ENCODE results near the gene NABP1. TPM values are rescaled to one million over a fixed set of nuclear protein-coding genes. Genes with fewer than 3 reads are reported as not detected.

The NABP1 gene
- total RNA-seq (2022; extraction: Qiagen RNA extraction; ENCODE audit: low read depth), result 12.0 to 16.4 TPM (median 14.7 TPM) in 5 replicates

GRCh38 chr2:191677646-191678436 is at the start of gene NABP1:
Gene NABP1 (plus strand): TSS chr2:191678136. CDS start chr2:191678615, 479 bp downstream.

Other genes with a start within 250 kb of the NABP1 start
- 7.9 to 11.9 TPM (median 10.8 TPM) in 5 replicates for gene CAVIN2, start 169.0 kb downstream of the NABP1 start, total RNA-seq (2022; extraction: Qiagen RNA extraction; ENCODE audit: low read depth)

Measured in A549 treated with DMSO at 1 μM for 4 hours (cell line).